NCI-H2029 treated with DMSO at 0.1 percent for 48 hours (cell line): ENCODE results near the gene METTL13.
"Not testable (repeated sequence)": the region's sequence is repeated elsewhere in the genome, so short reads cannot be mapped to it uniquely, and the experiment has no call there.

Experiments used
- DNase-seq: peaks from one replicate; lab custom pipeline; 2025; lab: John Stamatoyannopoulos, UW

METTL13 gene

GRCh38 chr1:171769754-171770153 lies 11.7 kb upstream of the METTL13 start:
- no peak for DNase-seq

GRCh38 chr1:171772312-171772711 lies 9.1 kb upstream of the METTL13 start:
- DNase-seq = no peak

- no peak for DNase-seq
Observed at GRCh38 chr1:171780583-171781175, 781 bp upstream of the METTL13 start.

- DNase-seq = no peak
Observed at GRCh38 chr1:171783816-171784530, 2.5 kb downstream of the METTL13 start.

GRCh38 chr1:171784784-171785183 lies 3.3 kb downstream of the METTL13 start:
- no peak for DNase-seq

GRCh38 chr1:171785766-171786165 lies 4.3 kb downstream of the METTL13 start:
- no peak for DNase-seq

- DNase-seq = no peak
Observed at GRCh38 chr1:171786534-171786933, 5.1 kb downstream of the METTL13 start.

GRCh38 chr1:171787686-171788480 lies 6.4 kb downstream of the METTL13 start:
- no peak for DNase-seq

- DNase-seq = no peak
Observed at GRCh38 chr1:171788696-171789095, 7.2 kb downstream of the METTL13 start.

GRCh38 chr1:171790318-171790717 lies 8.9 kb downstream of the METTL13 start:
- no peak for DNase-seq

GRCh38 chr1:171792656-171793369 lies 11.4 kb downstream of the METTL13 start:
- no peak for DNase-seq

- DNase-seq = no peak
Observed at GRCh38 chr1:171793636-171794035, 12.2 kb downstream of the METTL13 start.

- no peak for DNase-seq
Observed at GRCh38 chr1:171794085-171794484, 12.6 kb downstream of the METTL13 start.

GRCh38 chr1:171796592-171796991 lies 15.1 kb downstream of the METTL13 start:
- DNase-seq = no peak

GRCh38 chr1:171798311-171798710 lies 16.9 kb downstream of the METTL13 start:
- DNase-seq = no peak

- no peak for DNase-seq
Observed at GRCh38 chr1:171798765-171799164, 17.3 kb downstream of the METTL13 start.

- DNase-seq = no peak
Observed at GRCh38 chr1:171799166-171799565, 17.7 kb downstream of the METTL13 start.

GRCh38 chr1:171799698-171800097 lies 18.2 kb downstream of the METTL13 start:
- DNase-seq = not testable (repeated sequence)

GRCh38 chr1:171800342-171800741 lies 18.9 kb downstream of the METTL13 start:
- no peak for DNase-seq

GRCh38 chr1:171800851-171801250 lies 19.4 kb downstream of the METTL13 start:
- DNase-seq = no peak

- peak; percentile 0 for DNase-seq
Observed at GRCh38 chr1:171801487-171801891, 20.0 kb downstream of the METTL13 start.

GRCh38 chr1:171802207-171802606 lies 20.7 kb downstream of the METTL13 start:
- no peak for DNase-seq
